B cell (primary cell): ENCODE results near the gene TTC28. TPM values are rescaled to one million over a fixed set of nuclear protein-coding genes. Genes with fewer than 3 reads are reported as not detected.

ENCODE experiments used
- ATAC-seq: fragments of 200-7000 bp; cut with Tn5 transposase; one replicate; pipeline ENCODE4 v1.10.0; 2021; ENCODE audit warnings: low read depth, mild to moderate bottlenecking, moderate number of reproducible peaks, moderate library complexity
- CTCF ChIA-PET: fragments of 350-600 bp; sonication (Branson Sonifier 250); formaldehyde crosslinking; loops from one replicate; lab custom pipeline; 2021; ENCODE audit warnings: antibody characterized with exemption, inconsistent platforms; lab: Charles Lee
- POLR2A ChIA-PET: fragments of 350-600 bp; sonication (Branson Sonifier 250); formaldehyde crosslinking; loops from one replicate; lab custom pipeline; 2021; ENCODE audit warnings: antibody characterized with exemption; lab: Charles Lee
- DNase-seq: peaks from one replicate; pipeline ENCODE4 v3.0.0; 2013
- H2AFZ ChIP-seq: 2 replicates; pipeline ENCODE4 v1.6.1; 2012; ENCODE audit warnings: mild to moderate bottlenecking, low read depth, low read length; ENCODE audit not compliant: insufficient read depth, poor library complexity, severe bottlenecking
- H3K27ac ChIP-seq, 2 donors: 1 replicate in 1 of 2; 2 replicates in 1 of 2; pipeline ENCODE4 v1.5.1; 2012 to 2013; ENCODE audit warnings: low read length in 2 of 2, mild to moderate bottlenecking in 2 of 2, moderate library complexity in 1 of 2
- H3K27me3 ChIP-seq, 4 experiments: fragments of 200-600 bp in 1 of 4; sonication (generic) in 1 of 4; replicated peaks in 1 of 4; 1 replicate in 2 of 4; 2 replicates in 2 of 4; pipeline versions ENCODE4 v1.6.1 to v1.7.0; 2013 to 2016; ENCODE audit warnings: low read length in 3 of 4, mild to moderate bottlenecking in 2 of 4, mixed read lengths in 1 of 4, moderate library complexity in 1 of 4; ENCODE audit not compliant: insufficient read depth in 4 of 4, control insufficient read depth in 3 of 4; ENCODE audit errors: control extremely low read depth in 1 of 4
- H3K36me3 ChIP-seq, 2 experiments: replicated peaks in 1 of 2; 1 replicate in 1 of 2; 2 replicates in 1 of 2; pipeline versions ENCODE4 v1.6.1 to v1.7.1; 2013; ENCODE audit warnings: low read length in 1 of 2; ENCODE audit not compliant: insufficient read depth in 2 of 2, control insufficient read depth in 1 of 2; ENCODE audit errors: control extremely low read depth in 1 of 2, extremely low read depth in 1 of 2
- H3K4me1 ChIP-seq, 2 donors: fragments of 200-600 bp in 1 of 2; sonication (generic) in 1 of 2; 1 replicate in 1 of 2; 2 replicates in 1 of 2; pipeline versions ENCODE4 v1.5.1 to v1.6.1; 2013 to 2017; ENCODE audit warnings: low read length in 2 of 2; ENCODE audit not compliant: control insufficient read depth in 2 of 2, insufficient read depth in 2 of 2
- H3K4me2 ChIP-seq: replicated peaks from 2 replicates; pipeline ENCODE3; 2012; ENCODE audit warnings: mild to moderate bottlenecking, low read depth, low read length; ENCODE audit not compliant: poor library complexity, severe bottlenecking
- H3K4me3 ChIP-seq, 5 experiments: fragments of 200-600 bp in 1 of 5; sonication (generic) in 1 of 5; 1 replicate in 3 of 5; 2 replicates in 2 of 5; pipeline versions ENCODE4 v1.5.1 to v1.7.0; 2011 to 2016; ENCODE audit warnings: low read length in 4 of 5, mild to moderate bottlenecking in 4 of 5, low read depth in 2 of 5, control low read depth in 1 of 5, moderate library complexity in 1 of 5; ENCODE audit not compliant: insufficient read depth in 1 of 5; ENCODE audit errors: control extremely low read depth in 1 of 5, extremely low read depth in 1 of 5
- H3K79me2 ChIP-seq: fragments of 200-600 bp; sonication (generic); one replicate; pipeline ENCODE4 v1.6.0; 2016; ENCODE audit warnings: low read length; ENCODE audit not compliant: control insufficient read depth, insufficient read depth
- H3K9ac ChIP-seq: fragments of 200-600 bp; sonication (generic); 2 replicates; pipeline ENCODE4 v1.6.1; 2017; ENCODE audit warnings: mild to moderate bottlenecking, low read length, moderate library complexity
- H3K9me3 ChIP-seq, 3 donors: one replicate each; pipeline versions ENCODE4 v1.6.1 to v1.7.1; 2013; ENCODE audit warnings: low read length in 2 of 3; ENCODE audit not compliant: control insufficient read depth in 2 of 3, insufficient read depth in 1 of 3; ENCODE audit errors: control extremely low read depth in 1 of 3
- H4K20me1 ChIP-seq: 2 replicates; pipeline ENCODE4 v1.6.0; 2012; ENCODE audit warnings: mild to moderate bottlenecking, low read length; ENCODE audit not compliant: insufficient read depth, control insufficient read depth, poor library complexity, severe bottlenecking
- H3K27ac Mint-ChIP-seq: one replicate; pipeline ENCODE4 v1.8.0; 2021; ENCODE audit warnings: mixed read lengths
- H3K27me3 Mint-ChIP-seq: one replicate; pipeline ENCODE4 v1.8.0; 2021; ENCODE audit warnings: mixed read lengths
- H3K4me1 Mint-ChIP-seq: one replicate; pipeline ENCODE4 v1.8.0; 2021; ENCODE audit warnings: mixed read lengths
- H3K4me3 Mint-ChIP-seq: one replicate; pipeline ENCODE4 v1.8.0; 2021; ENCODE audit warnings: mixed read lengths
- H3K9me3 Mint-ChIP-seq: one replicate; pipeline ENCODE4 v1.8.0; 2022; ENCODE audit warnings: mixed read lengths; ENCODE audit not compliant: insufficient read depth
- EZH2 ChIP-seq: IDR thresholded peaks from 2 replicates; pipeline ENCODE4 v1.6.1; 2012; ENCODE audit warnings: borderline replicate concordance, low read depth, mild to moderate bottlenecking, moderate library complexity, low read length; ENCODE audit not compliant: insufficient read depth, poor library complexity, severe bottlenecking
- WGBS: methylation state at CpG from one replicate; pipeline ENCODE4 v1.1.5; 2013; ENCODE audit warnings: missing lambda C conversion rate; ENCODE audit not compliant: insufficient coverage; 5-methylcytosine and 5-hydroxymethylcytosine counted together
- intact Hi-C: fragments of 100-400 bp; cut with micrococcal nuclease; formaldehyde crosslinking; loops from one replicate; pipeline ENCODE4 v1.10.0; 2022
- polyA plus RNA-seq: library from polyadenylated mRNA; depleted of rRNA; stranded (reverse); fragments of >200 nt; gene quantifications from 2 replicates; pipeline ENCODE4 v1.2.3, GENCODE V29; 2012
- total RNA-seq, 2 donors: library from RNA; stranded (reverse); fragments of 120-200 nt in 1 of 2; gene quantifications; 1 replicate in 1 of 2; 2 replicates in 1 of 2; pipeline versions ENCODE4 v1.2.3 to v1.2.4, GENCODE V29; 2013 to 2022
- TF ChIP-seq, protein P1 (sequence below): fragments of 200-600 bp; IDR thresholded peaks from one replicate; pipeline ENCODE4 v1.8.0; 2022; ENCODE audit warnings: antibody characterized with exemption, mild to moderate bottlenecking

Gene TTC28
- total and polyA plus RNA-seq, 2 donors (not counting 1 experiment from before 2014, with no cell fraction given) = 4.5 to 7.3 TPM

DNA sequence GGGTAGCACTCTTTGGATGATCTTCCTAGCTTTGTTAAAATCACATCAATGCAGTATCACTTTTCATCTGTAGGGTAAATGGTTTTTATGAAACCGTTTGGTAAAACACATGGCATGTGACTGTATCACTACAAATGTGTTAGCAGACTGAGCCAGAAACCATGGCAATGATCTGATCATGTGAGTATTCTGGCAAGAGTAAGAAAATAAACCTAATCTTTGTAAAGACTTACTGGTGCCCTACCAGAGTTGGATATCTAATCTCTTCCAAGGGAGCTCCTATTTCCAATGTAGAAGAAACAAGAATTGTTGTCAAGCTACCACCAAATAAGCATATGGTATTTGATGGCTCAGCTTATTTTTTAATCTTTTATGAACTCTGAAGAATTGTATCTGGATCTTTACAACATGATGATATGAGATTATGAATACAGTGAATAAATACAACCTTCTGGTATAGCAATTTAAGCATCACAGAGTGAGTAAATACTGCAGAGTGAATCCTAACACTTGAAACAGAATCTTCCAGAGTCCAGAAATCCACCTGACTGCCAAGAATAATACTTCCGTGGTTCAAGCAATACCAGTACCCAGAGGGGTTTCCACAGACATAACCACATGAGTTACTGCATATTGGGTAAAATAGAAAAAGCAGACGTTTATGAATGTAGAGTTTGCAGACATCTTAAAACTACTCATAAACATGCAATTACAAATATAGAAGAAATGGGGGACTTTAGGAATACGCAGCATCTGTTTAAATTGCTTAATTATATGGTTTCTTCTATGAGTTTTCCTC lies 238.8 kb downstream of the TTC28 start:
- Histone ChIP-seq H3K9ac (no peak overlapping the region), H3K27me3 (peaks cover 2 to 27% (median 18%) of the 10 kb centered on the region in 4 experiments), H2AFZ (no peak overlapping the region), H3K79me2 (no peaks in the 10 kb centered on the region), H3K9me3 (peaks cover 0 to 7% (median 0%) of the 10 kb centered on the region in 3 donors), H3K36me3 (no peaks in the 10 kb centered on the region), H3K27ac (no peak overlapping the region), H3K4me3 (no peak overlapping the region), H3K4me2 (no peak overlapping the region), H3K4me1 (peaks cover 19 to 20% of the 10 kb centered on the region in 2 donors), H4K20me1 (no peaks in the 10 kb centered on the region)
- ATAC-seq (no peak), DNase-seq (no peak)
- ChIA-PET CTCF (interaction anchor here (0.7 kb wide), 1 partner anchor 350 kb away, joined by 5 read pairs; no protein-coding TSS in a partner anchor), POLR2A (no interaction called here)
- peaks cover 37% of the 10 kb centered on the region for H3K27me3 Mint-ChIP-seq
- H3K27ac Mint-ChIP-seq = no peak overlapping the region
- H3K4me3 Mint-ChIP-seq = no peak overlapping the region
- H3K4me1 Mint-ChIP-seq = peaks cover 18% of the 10 kb centered on the region
- no CpG with 5 or more reads among the region's 4 CpGs for WGBS
- no peaks in the 10 kb centered on the region for H3K9me3 Mint-ChIP-seq
- intact Hi-C loops = no loop called here
- TF ChIP-seq, protein P1, sequence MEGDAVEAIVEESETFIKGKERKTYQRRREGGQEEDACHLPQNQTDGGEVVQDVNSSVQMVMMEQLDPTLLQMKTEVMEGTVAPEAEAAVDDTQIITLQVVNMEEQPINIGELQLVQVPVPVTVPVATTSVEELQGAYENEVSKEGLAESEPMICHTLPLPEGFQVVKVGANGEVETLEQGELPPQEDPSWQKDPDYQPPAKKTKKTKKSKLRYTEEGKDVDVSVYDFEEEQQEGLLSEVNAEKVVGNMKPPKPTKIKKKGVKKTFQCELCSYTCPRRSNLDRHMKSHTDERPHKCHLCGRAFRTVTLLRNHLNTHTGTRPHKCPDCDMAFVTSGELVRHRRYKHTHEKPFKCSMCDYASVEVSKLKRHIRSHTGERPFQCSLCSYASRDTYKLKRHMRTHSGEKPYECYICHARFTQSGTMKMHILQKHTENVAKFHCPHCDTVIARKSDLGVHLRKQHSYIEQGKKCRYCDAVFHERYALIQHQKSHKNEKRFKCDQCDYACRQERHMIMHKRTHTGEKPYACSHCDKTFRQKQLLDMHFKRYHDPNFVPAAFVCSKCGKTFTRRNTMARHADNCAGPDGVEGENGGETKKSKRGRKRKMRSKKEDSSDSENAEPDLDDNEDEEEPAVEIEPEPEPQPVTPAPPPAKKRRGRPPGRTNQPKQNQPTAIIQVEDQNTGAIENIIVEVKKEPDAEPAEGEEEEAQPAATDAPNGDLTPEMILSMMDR = no peak
- no peak for TF ChIP-seq EZH2

DNA sequence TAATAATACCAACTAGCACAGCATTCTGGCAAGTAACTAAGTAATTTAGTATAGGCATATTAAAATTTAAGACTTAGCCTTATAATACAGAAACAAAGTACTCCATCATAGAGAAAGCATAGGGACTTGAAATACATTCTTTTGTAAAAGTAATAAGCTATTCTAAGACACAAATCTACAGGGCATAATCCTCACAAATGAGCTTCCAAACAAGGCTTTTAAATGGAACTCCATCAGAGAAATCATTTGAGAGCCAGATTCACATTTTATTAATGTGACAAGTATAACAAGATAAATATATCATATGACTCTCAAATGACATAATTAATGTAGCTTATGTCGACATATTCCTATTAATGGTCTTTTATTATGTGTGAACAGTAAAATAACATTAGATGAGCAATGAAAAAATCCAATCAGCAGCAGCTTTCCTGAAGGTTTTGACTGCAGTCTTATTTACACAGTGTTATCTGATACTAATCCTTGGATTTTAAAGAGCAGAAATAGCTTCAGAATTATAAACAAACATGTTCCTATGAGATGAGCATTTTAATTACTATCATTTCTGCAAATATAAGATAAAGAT lies 241.4 kb downstream of the TTC28 start:
- Histone ChIP-seq H3K27me3 (peaks cover 0 to 18% (median 9%) of the 10 kb centered on the region in 4 experiments), H4K20me1 (no peaks in the 10 kb centered on the region), H2AFZ (no peak overlapping the region), H3K4me2 (no peak overlapping the region), H3K9ac (no peak overlapping the region), H3K4me3 (no peak overlapping the region), H3K4me1 (peaks cover 16% of the 10 kb centered on the region in 2 donors), H3K27ac (no peak overlapping the region), H3K36me3 (no peaks in the 10 kb centered on the region), H3K9me3 (peaks cover 0 to 7% (median 0%) of the 10 kb centered on the region in 3 donors), H3K79me2 (no peaks in the 10 kb centered on the region)
- no peak for ATAC-seq
- Mint-ChIP-seq H3K4me3 (no peak overlapping the region), H3K9me3 (no peaks in the 10 kb centered on the region), H3K4me1 (peaks cover 15% of the 10 kb centered on the region), H3K27ac (no peak overlapping the region), H3K27me3 (peaks cover 23% of the 10 kb centered on the region)
- intact Hi-C loops = no loop called here
- no CpG with 5 or more reads among the region's 1 CpG for WGBS
- TF ChIP-seq, protein P1 = no peak
- TF ChIP-seq EZH2 = no peak
- ChIA-PET POLR2A (no interaction called here), CTCF (no interaction called here)
- no peak for DNase-seq
